Parathyroid adenoma (tissue), 2 donors: ENCODE results near the gene DHRS1.

Source experiments
- H2AFZ ChIP-seq: fragments of 300-600 bp; sonication (generic); one replicate; pipeline ENCODE4 v1.7.0; 2017; ENCODE audit warnings: antibody characterized with exemption, mild to moderate bottlenecking
- H3K27ac ChIP-seq: fragments of 300-600 bp; sonication (generic); one replicate; pipeline ENCODE4 v1.7.0; 2017
- H3K27me3 ChIP-seq: fragments of 300-600 bp; sonication (generic); one replicate; pipeline ENCODE4 v1.7.0; 2017; ENCODE audit warnings: low read length; ENCODE audit not compliant: control insufficient read depth, insufficient read depth
- H3K36me3 ChIP-seq: fragments of 300-600 bp; sonication (generic); one replicate; pipeline ENCODE4 v1.7.0; 2017; ENCODE audit warnings: low read length; ENCODE audit not compliant: control insufficient read depth, insufficient read depth
- H3K4me1 ChIP-seq: fragments of 300-600 bp; sonication (generic); one replicate; pipeline ENCODE4 v1.7.0; 2017; ENCODE audit warnings: control low read depth
- H3K4me2 ChIP-seq: fragments of 300-600 bp; sonication (generic); one replicate; pipeline ENCODE4 v1.7.0; 2017; ENCODE audit warnings: low read length
- H3K4me3 ChIP-seq: fragments of 300-600 bp; sonication (generic); one replicate; pipeline ENCODE4 v1.7.0; 2017; ENCODE audit warnings: low read depth, low read length
- H3K79me2 ChIP-seq: fragments of 300-600 bp; sonication (generic); one replicate; pipeline ENCODE4 v1.7.0; 2017; ENCODE audit warnings: control low read depth
- H3K9ac ChIP-seq: fragments of 300-600 bp; sonication (generic); one replicate; pipeline ENCODE4 v1.7.0; 2017; ENCODE audit warnings: mild to moderate bottlenecking
- H3K9me3 ChIP-seq: fragments of 300-600 bp; sonication (generic); one replicate; pipeline ENCODE4 v1.7.0; 2017; ENCODE audit warnings: low read length; ENCODE audit not compliant: control insufficient read depth
- CTCF ChIP-seq: fragments of 300-600 bp; sonication (generic); IDR thresholded peaks from one replicate; pipeline ENCODE4 v1.7.0; 2017; ENCODE audit warnings: antibody characterized with exemption, mild to moderate bottlenecking
- donor health status: primary hyperparathyroidism.

The DHRS1 gene

GRCh38 chr14:24315807-24316596, 16.4 kb upstream of the DHRS1 start:
- Histone ChIP-seq H3K4me2 (no peak overlapping the region), H3K79me2 (no peaks in the 10 kb centered on the region), H3K27ac (peak overlapping the region; percentile 47), H3K9ac (no peak overlapping the region), H3K27me3 (no peaks in the 10 kb centered on the region), H2AFZ (no peak overlapping the region), H3K36me3 (no peaks in the 10 kb centered on the region), H3K4me3 (no peak overlapping the region), H3K9me3 (no peaks in the 10 kb centered on the region), H3K4me1 (no peaks in the 10 kb centered on the region)
- no peak for TF ChIP-seq CTCF

GRCh38 chr14:24315243-24315806, 15.7 kb upstream of the DHRS1 start:
- peak overlapping the region; percentile 47 for H3K27ac ChIP-seq
- no peak overlapping the region for H2AFZ ChIP-seq
- H3K27me3 ChIP-seq: no peaks in the 10 kb centered on the region
- no peaks in the 10 kb centered on the region for H3K79me2 ChIP-seq
- TF ChIP-seq CTCF: no peak
- no peak overlapping the region for H3K9ac ChIP-seq
- no peaks in the 10 kb centered on the region for H3K36me3 ChIP-seq
- no peaks in the 10 kb centered on the region for H3K9me3 ChIP-seq
- no peak overlapping the region for H3K4me3 ChIP-seq
- H3K4me1 ChIP-seq: peaks cover 3% of the 10 kb centered on the region
- H3K4me2 ChIP-seq: no peak overlapping the region

GRCh38 chr14:24314377-24315193, 15.0 kb upstream of the DHRS1 start:
- H3K9me3 ChIP-seq: no peaks in the 10 kb centered on the region
- H3K4me3 ChIP-seq: no peak overlapping the region
- H3K36me3 ChIP-seq: no peaks in the 10 kb centered on the region
- H3K27ac ChIP-seq: peak overlapping the region; percentile 47
- no peak overlapping the region for H3K9ac ChIP-seq
- H2AFZ ChIP-seq: no peak overlapping the region
- TF ChIP-seq CTCF: no peak
- H3K79me2 ChIP-seq: no peaks in the 10 kb centered on the region
- H3K4me2 ChIP-seq: no peak overlapping the region
- no peaks in the 10 kb centered on the region for H3K27me3 ChIP-seq
- H3K4me1 ChIP-seq: peaks cover 7% of the 10 kb centered on the region

GRCh38 chr14:24313913-24314312, 14.3 kb upstream of the DHRS1 start:
- no peak overlapping the region for H3K4me2 ChIP-seq
- no peaks in the 10 kb centered on the region for H3K27me3 ChIP-seq
- H3K79me2 ChIP-seq: no peaks in the 10 kb centered on the region
- peaks cover 7% of the 10 kb centered on the region for H3K4me1 ChIP-seq
- H3K4me3 ChIP-seq: no peak overlapping the region
- no peak for TF ChIP-seq CTCF
- no peak overlapping the region for H2AFZ ChIP-seq
- H3K9ac ChIP-seq: no peak overlapping the region
- no peaks in the 10 kb centered on the region for H3K36me3 ChIP-seq
- H3K9me3 ChIP-seq: no peaks in the 10 kb centered on the region
- peak overlapping the region; percentile 36 for H3K27ac ChIP-seq
